ENCODE data around the gene TCF7L1. TPM values are rescaled to one million over a fixed set of nuclear protein-coding genes. Genes with fewer than 3 reads are reported as not detected.
A peak's percentile ranks its signal among the peaks of the same experiment; 100 is the strongest.
"Not testable (repeated sequence)": the region's sequence is repeated elsewhere in the genome, so short reads cannot be mapped to it uniquely, and the experiment has no call there.

Gene TCF7L1
- total RNA-seq, 4 donors from 2014 or later, result 0.55 to 3.0 (median 1.8) TPM

- Histone ChIP-seq H3K9me3 (no peaks in the 10 kb centered on the region), H3K27ac (no peak overlapping the region), H3K27me3 (no peaks in the 10 kb centered on the region), H3K36me3 (peaks cover 86% of the 10 kb centered on the region), H3K4me1 (peaks cover 46% of the 10 kb centered on the region), H3K4me3 (no peak overlapping the region)
- DNase-seq (ENCODE audit: low spot score in 2 of 2), result peak in 1 of 2 donors; percentile 41
- 87% methylated on average over 4 of the region's 4 CpGs for WGBS
- TF ChIP-seq EP300 (IDR thresholded peaks at IDR 0.05), result no peak
- TF ChIP-seq POLR2A (IDR thresholded peaks at IDR 0.05), result no peak
- TF ChIP-seq CTCF (IDR thresholded peaks at IDR 0.05), result no peak
- TF ChIP-seq POLR2AphosphoS5 (IDR thresholded peaks at IDR 0.05), result no peak
These were observed 186.6 kb downstream of the TCF7L1 start for GRCh38 chr2:85319796-85320195.

GRCh38 chr2:85323351-85323987 is 190.3 kb downstream of the TCF7L1 start:
- H3K4me3 ChIP-seq, result no peak overlapping the region
- 83% methylated on average over 9 of the region's 9 CpGs for WGBS
- peaks cover 59% of the 10 kb centered on the region for H3K36me3 ChIP-seq
- no peaks in the 10 kb centered on the region for H3K9me3 ChIP-seq
- peak in 1 of 2 donors; percentile 52 for DNase-seq (ENCODE audit: low spot score in 2 of 2)
- no peak overlapping the region for H3K27ac ChIP-seq
- TF ChIP-seq POLR2AphosphoS5 (IDR thresholded peaks at IDR 0.05), result peak in 1 of 3 donors; percentile 25
- no peak for TF ChIP-seq POLR2A (IDR thresholded peaks at IDR 0.05)
- H3K4me1 ChIP-seq, result peaks cover 67% of the 10 kb centered on the region
- no peaks in the 10 kb centered on the region for H3K27me3 ChIP-seq

- Histone ChIP-seq H3K4me1 (peaks cover 66% of the 10 kb centered on the region), H3K36me3 (peaks cover 56% of the 10 kb centered on the region)
- H3K4me3 ChIP-seq; H3K27me3 ChIP-seq; H3K9me3 ChIP-seq; DNase-seq (ENCODE audit: low spot score in 2 of 2); H3K27ac ChIP-seq: not testable (repeated sequence)
- WGBS, result 91% methylated on average over 11 of the region's 11 CpGs
These were observed 190.8 kb downstream of the TCF7L1 start for GRCh38 chr2:85323988-85324367.

- Histone ChIP-seq H3K27ac (no peak overlapping the region), H3K4me1 (peaks cover 62% of the 10 kb centered on the region), H3K27me3 (no peaks in the 10 kb centered on the region), H3K9me3 (no peaks in the 10 kb centered on the region), H3K4me3 (peak overlapping the region; percentile 76), H3K36me3 (peaks cover 48% of the 10 kb centered on the region)
- WGBS, result 45% methylated on average over 10 of the region's 10 CpGs
- DNase-seq (ENCODE audit: low spot score in 2 of 2), result peak in 1 of 2 donors; percentile 22
- TF ChIP-seq CTCF (IDR thresholded peaks at IDR 0.05), result no peak
- no peak for TF ChIP-seq POLR2A (IDR thresholded peaks at IDR 0.05)
- TF ChIP-seq EP300 (IDR thresholded peaks at IDR 0.05), result no peak
- TF ChIP-seq POLR2AphosphoS5 (IDR thresholded peaks at IDR 0.05), result no peak
These were observed 191.7 kb downstream of the TCF7L1 start for GRCh38 chr2:85324639-85325465.

GRCh38 chr2:85325466-85325811 is 192.2 kb downstream of the TCF7L1 start:
- Histone ChIP-seq H3K27me3 (no peaks in the 10 kb centered on the region), H3K36me3 (peaks cover 42% of the 10 kb centered on the region), H3K4me1 (peaks cover 62% of the 10 kb centered on the region), H3K4me3 (peak overlapping the region; percentile 76), H3K27ac (no peak overlapping the region), H3K9me3 (no peaks in the 10 kb centered on the region)
- DNase-seq (ENCODE audit: low spot score in 2 of 2), result no peak
- TF ChIP-seq POLR2A (IDR thresholded peaks at IDR 0.05) (no peak), POLR2AphosphoS5 (IDR thresholded peaks at IDR 0.05) (no peak), EP300 (IDR thresholded peaks at IDR 0.05) (no peak), CTCF (IDR thresholded peaks at IDR 0.05) (no peak)
- 73% methylated on average over 9 of the region's 9 CpGs for WGBS

GRCh38 chr2:85326406-85327159 is 193.4 kb downstream of the TCF7L1 start:
- Histone ChIP-seq H3K27me3 (no peaks in the 10 kb centered on the region), H3K27ac (peak overlapping the region; percentile 99), H3K9me3 (no peaks in the 10 kb centered on the region), H3K4me1 (peaks cover 59% of the 10 kb centered on the region), H3K4me3 (peak overlapping the region; percentile 76), H3K36me3 (peaks cover 31% of the 10 kb centered on the region)
- TF ChIP-seq EP300 (IDR thresholded peaks at IDR 0.05) (no peak), POLR2AphosphoS5 (IDR thresholded peaks at IDR 0.05) (no peak), CTCF (IDR thresholded peaks at IDR 0.05) (no peak)
- 20% methylated on average over 27 of the region's 32 CpGs for WGBS
- no peak for DNase-seq (ENCODE audit: low spot score in 2 of 2)

Measured in suprapubic skin (tissue), 4 donors.